Activated T-cell treated with anti-CD3 and anti-CD28 coated beads, Interleukin-2, amount 50 U/mL, for 4 hours (primary cell): ENCODE data around the gene NCKAP5. TPM values are rescaled to one million over a fixed set of nuclear protein-coding genes. Genes with fewer than 3 reads are reported as not detected.

Experiments
- ATAC-seq, 2 donors: fragments of 200-7000 bp; cut with Tn5 transposase; one replicate each; pipeline ENCODE4 v1.10.0; 2021
- DNase-seq: peaks from one replicate; pipeline ENCODE4 v3.0.0-alpha.2; 2020
- H3K27me3 Mint-ChIP-seq: one replicate; pipeline ENCODE4 v1.8.0; 2021; ENCODE audit warnings: low read depth, mixed read lengths
- H3K36me3 Mint-ChIP-seq: one replicate; pipeline ENCODE4 v1.8.0; 2022; ENCODE audit warnings: mixed read lengths; ENCODE audit not compliant: insufficient read depth
- H3K4me1 Mint-ChIP-seq: one replicate; pipeline ENCODE4 v1.8.0; 2021; ENCODE audit warnings: low read depth, mixed read lengths
- H3K4me3 Mint-ChIP-seq: one replicate; pipeline ENCODE4 v1.8.0; 2021; ENCODE audit warnings: mild to moderate bottlenecking, moderate library complexity, mixed read lengths
- H3K9me3 Mint-ChIP-seq: one replicate; pipeline ENCODE4 v1.8.0; 2021; ENCODE audit warnings: mixed read lengths
- total RNA-seq, 3 donors: library from RNA; stranded (reverse); gene quantifications; one replicate each; pipeline ENCODE4 v1.2.1, GENCODE V29; 2021

Gene NCKAP5
- total RNA-seq, 3 donors from 2014 or later = 0.03 TPM; not detected in 2

- Mint-ChIP-seq H3K27me3 (no peaks in the 10 kb centered on the region), H3K4me3 (no peak overlapping the region), H3K4me1 (no peaks in the 10 kb centered on the region), H3K9me3 (peaks cover 9% of the 10 kb centered on the region), H3K36me3 (no peaks in the 10 kb centered on the region)
- DNase-seq (no peak), ATAC-seq (no peak)
Measured at GRCh38 chr2:133194362-133194655, 374.0 kb downstream of the NCKAP5 start.

GRCh38 chr2:133193544-133194361, 374.5 kb downstream of the NCKAP5 start:
- Mint-ChIP-seq H3K27me3 (no peaks in the 10 kb centered on the region), H3K9me3 (peaks cover 8% of the 10 kb centered on the region), H3K36me3 (no peaks in the 10 kb centered on the region), H3K4me1 (no peaks in the 10 kb centered on the region), H3K4me3 (no peak overlapping the region)
- ATAC-seq = no peak
- DNase-seq = no peak

- DNase-seq (no peak), ATAC-seq (no peak)
- Mint-ChIP-seq H3K4me3 (no peak overlapping the region), H3K36me3 (no peaks in the 10 kb centered on the region), H3K4me1 (no peaks in the 10 kb centered on the region), H3K9me3 (peaks cover 8% of the 10 kb centered on the region), H3K27me3 (no peaks in the 10 kb centered on the region)
Measured at GRCh38 chr2:133192028-133192427, 376.2 kb downstream of the NCKAP5 start.

GRCh38 chr2:133177196-133177595, 391.1 kb downstream of the NCKAP5 start:
- no peaks in the 10 kb centered on the region for H3K4me1 Mint-ChIP-seq
- no peaks in the 10 kb centered on the region for H3K27me3 Mint-ChIP-seq
- H3K9me3 Mint-ChIP-seq = peaks cover 4% of the 10 kb centered on the region

GRCh38 chr2:133175926-133176325, 392.3 kb downstream of the NCKAP5 start:
- Mint-ChIP-seq H3K36me3 (no peaks in the 10 kb centered on the region), H3K4me1 (no peaks in the 10 kb centered on the region), H3K27me3 (no peaks in the 10 kb centered on the region), H3K4me3 (no peak overlapping the region), H3K9me3 (no peaks in the 10 kb centered on the region)
- DNase-seq = no peak
- no peak for ATAC-seq

More at GRCh38 chr2:133177196-133177595, 391.1 kb downstream of the NCKAP5 start:
- no peak overlapping the region for H3K4me3 Mint-ChIP-seq
- no peak for DNase-seq
- no peak for ATAC-seq
- H3K36me3 Mint-ChIP-seq = no peaks in the 10 kb centered on the region

- Mint-ChIP-seq H3K36me3 (no peaks in the 10 kb centered on the region), H3K9me3 (no peaks in the 10 kb centered on the region), H3K27me3 (no peaks in the 10 kb centered on the region), H3K4me3 (no peak overlapping the region), H3K4me1 (no peaks in the 10 kb centered on the region)
- no peak for ATAC-seq
- DNase-seq = no peak
Measured at GRCh38 chr2:133173224-133173623, 395.0 kb downstream of the NCKAP5 start.

- DNase-seq (no peak), ATAC-seq (no peak)
- Mint-ChIP-seq H3K27me3 (no peaks in the 10 kb centered on the region), H3K9me3 (no peaks in the 10 kb centered on the region), H3K4me3 (no peak overlapping the region), H3K36me3 (no peaks in the 10 kb centered on the region), H3K4me1 (no peaks in the 10 kb centered on the region)
Measured at GRCh38 chr2:133171393-133172004, 396.8 kb downstream of the NCKAP5 start.

GRCh38 chr2:133169274-133169912, 398.9 kb downstream of the NCKAP5 start:
- ATAC-seq (no peak), DNase-seq (no peak)
- no peaks in the 10 kb centered on the region for H3K27me3 Mint-ChIP-seq
- H3K9me3 Mint-ChIP-seq = no peaks in the 10 kb centered on the region
- H3K4me1 Mint-ChIP-seq = no peaks in the 10 kb centered on the region
- H3K36me3 Mint-ChIP-seq = no peaks in the 10 kb centered on the region
- no peak overlapping the region for H3K4me3 Mint-ChIP-seq

GRCh38 chr2:133167990-133168389, 400.3 kb downstream of the NCKAP5 start:
- ATAC-seq (no peak), DNase-seq (no peak)
- Mint-ChIP-seq H3K4me1 (no peaks in the 10 kb centered on the region), H3K4me3 (no peak overlapping the region), H3K9me3 (no peaks in the 10 kb centered on the region), H3K36me3 (no peaks in the 10 kb centered on the region), H3K27me3 (no peaks in the 10 kb centered on the region)

GRCh38 chr2:133167223-133167622, 401.0 kb downstream of the NCKAP5 start:
- no peaks in the 10 kb centered on the region for H3K27me3 Mint-ChIP-seq
- ATAC-seq (no peak), DNase-seq (no peak)
- H3K4me1 Mint-ChIP-seq = no peaks in the 10 kb centered on the region
- H3K4me3 Mint-ChIP-seq = no peak overlapping the region
- no peaks in the 10 kb centered on the region for H3K9me3 Mint-ChIP-seq
- H3K36me3 Mint-ChIP-seq = no peaks in the 10 kb centered on the region

GRCh38 chr2:133166031-133166430, 402.2 kb downstream of the NCKAP5 start:
- ATAC-seq = no peak
- no peaks in the 10 kb centered on the region for H3K4me1 Mint-ChIP-seq
- no peak for DNase-seq
- H3K27me3 Mint-ChIP-seq = no peaks in the 10 kb centered on the region
- no peaks in the 10 kb centered on the region for H3K9me3 Mint-ChIP-seq
- no peaks in the 10 kb centered on the region for H3K36me3 Mint-ChIP-seq
- no peak overlapping the region for H3K4me3 Mint-ChIP-seq

GRCh38 chr2:133163111-133163510, 405.2 kb downstream of the NCKAP5 start:
- Mint-ChIP-seq H3K9me3 (no peaks in the 10 kb centered on the region), H3K4me1 (no peaks in the 10 kb centered on the region), H3K4me3 (no peak overlapping the region)

GRCh38 chr2:133158442-133158841, 409.8 kb downstream of the NCKAP5 start:
- Mint-ChIP-seq H3K4me1 (no peaks in the 10 kb centered on the region), H3K36me3 (no peaks in the 10 kb centered on the region), H3K4me3 (no peak overlapping the region), H3K9me3 (no peaks in the 10 kb centered on the region), H3K27me3 (no peaks in the 10 kb centered on the region)
- ATAC-seq = no peak
- DNase-seq = no peak

More at GRCh38 chr2:133163111-133163510, 405.2 kb downstream of the NCKAP5 start:
- no peak for DNase-seq
- Mint-ChIP-seq H3K36me3 (no peaks in the 10 kb centered on the region), H3K27me3 (no peaks in the 10 kb centered on the region)
- no peak for ATAC-seq

GRCh38 chr2:133158024-133158423, 410.2 kb downstream of the NCKAP5 start:
- H3K9me3 Mint-ChIP-seq = no peaks in the 10 kb centered on the region
- no peak for ATAC-seq
- no peaks in the 10 kb centered on the region for H3K27me3 Mint-ChIP-seq
- H3K4me3 Mint-ChIP-seq = no peak overlapping the region
- H3K4me1 Mint-ChIP-seq = no peaks in the 10 kb centered on the region
- DNase-seq = no peak
- no peaks in the 10 kb centered on the region for H3K36me3 Mint-ChIP-seq

- Mint-ChIP-seq H3K4me1 (no peaks in the 10 kb centered on the region), H3K27me3 (no peaks in the 10 kb centered on the region), H3K9me3 (no peaks in the 10 kb centered on the region), H3K4me3 (no peak overlapping the region), H3K36me3 (no peaks in the 10 kb centered on the region)
- no peak for ATAC-seq
- DNase-seq = no peak
Measured at GRCh38 chr2:133157141-133157540, 411.1 kb downstream of the NCKAP5 start.
